ENCODE measurements around the gene KIF27. TPM values are rescaled to one million over a fixed set of nuclear protein-coding genes. Genes with fewer than 3 reads are reported as not detected.

Gene KIF27
- total and polyA plus RNA-seq, 2 of the 4 experiments (the other 2 are of a cell fraction), result 0.60 to 1.6 TPM

- H3K9me3 ChIP-seq (ENCODE audit: control insufficient read depth, insufficient read depth, low read length), result no peaks in the 10 kb centered on the region
- no peak overlapping the region for H3K14ac ChIP-seq (replicated peaks; ENCODE audit: low read depth, low read length)
- dilution Hi-C loops (cut with HindIII; ENCODE audit: low sequenced_read_pairs, unreplicated experiment) (no loop called here), intact Hi-C loops (cut with micrococcal nuclease) (loop anchor here (10.0 kb wide), 1 partner anchor 1684 kb away; no protein-coding TSS in a partner anchor), in situ Hi-C loops (cut with MboI; ENCODE audit: low sequenced_read_pairs) (no loop called here)
- H2BK20ac ChIP-seq (ENCODE audit: low read depth, low read length), result no peak overlapping the region
- peaks cover 4% of the 10 kb centered on the region for H3K4me1 ChIP-seq (ENCODE audit: control insufficient read depth, insufficient read depth, low read length)
- no peak overlapping the region for H2AK9ac ChIP-seq (replicated peaks; ENCODE audit: low read depth, low read length, poor library complexity)
- no peaks in the 10 kb centered on the region for H4K20me1 ChIP-seq (ENCODE audit: insufficient read depth, low read length)
- no peak overlapping the region for H4K5ac ChIP-seq (ENCODE audit: low read depth, low read length)
- POLR2A ChIA-PET (ENCODE audit: unreplicated experiment), result no interaction called here
- no peak overlapping the region for H2BK5ac ChIP-seq (ENCODE audit: low read depth, low read length, poor library complexity, severe bottlenecking)
- peaks cover 2% of the 10 kb centered on the region; the same call in 1 of the 2 replicates for H3K9me1 ChIP-seq (ENCODE audit: insufficient read depth, low read length)
- H2AK5ac ChIP-seq (ENCODE audit: low read depth, low read length), result no peak overlapping the region
- no TSS peak for BruUV-seq (replicated peaks)
- H3K18ac ChIP-seq (ENCODE audit: low read depth, low read length), result no peak overlapping the region
- H2BK120ac ChIP-seq (ENCODE audit: low read depth, low read length), result no peak overlapping the region
- no peaks in the 10 kb centered on the region for H3K27me3 ChIP-seq (ENCODE audit: control insufficient read depth, insufficient read depth, low read length)
- no peak overlapping the region for H3K27ac ChIP-seq (ENCODE audit: insufficient read depth, low read length)
- no peak for ATAC-seq (ENCODE audit: low read depth)
- H2BK15ac ChIP-seq (ENCODE audit: low read depth, low read length), result no peak overlapping the region
- 100% methylated on average over 1 of the region's 5 CpGs; no CpG with 5 or more reads in 1 of the 2 experiments for WGBS, 2 experiments (ENCODE audit: extremely low coverage in 2 of 2, insufficient read length in 1 of 2)
- no peak overlapping the region for H3K4me2 ChIP-seq (ENCODE audit: low read depth, low read length)
- CTCF ChIA-PET, result interaction anchor here (0.8 kb wide), 1 partner anchor 91 kb away, joined by 3 read pairs; no protein-coding TSS in a partner anchor
- H4K8ac ChIP-seq (ENCODE audit: low read depth in 2 of 2, low read length in 2 of 2), result no peak overlapping the region
- no peak for DNase-seq
- no peaks in the 10 kb centered on the region for H3K79me1 ChIP-seq (ENCODE audit: low read depth in 1 of 2, low read length in 2 of 2)
- TF ChIP-seq ELK1 (IDR thresholded peaks at IDR 0.05; ENCODE audit: borderline replicate concordance, low read depth, low read length), result no peak
- TF ChIP-seq, protein P1, sequence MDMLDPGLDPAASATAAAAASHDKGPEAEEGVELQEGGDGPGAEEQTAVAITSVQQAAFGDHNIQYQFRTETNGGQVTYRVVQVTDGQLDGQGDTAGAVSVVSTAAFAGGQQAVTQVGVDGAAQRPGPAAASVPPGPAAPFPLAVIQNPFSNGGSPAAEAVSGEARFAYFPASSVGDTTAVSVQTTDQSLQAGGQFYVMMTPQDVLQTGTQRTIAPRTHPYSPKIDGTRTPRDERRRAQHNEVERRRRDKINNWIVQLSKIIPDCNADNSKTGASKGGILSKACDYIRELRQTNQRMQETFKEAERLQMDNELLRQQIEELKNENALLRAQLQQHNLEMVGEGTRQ (IDR thresholded peaks at IDR 0.05; ENCODE audit: low read depth, low read length), result no peak
- TF ChIP-seq BHLHE40 (IDR thresholded peaks at IDR 0.05; ENCODE audit: low read depth, low read length), result no peak
- TF ChIP-seq NFE2L2 (IDR thresholded peaks at IDR 0.05; ENCODE audit: low read depth, low read length), result no peak
- no peak for TF ChIP-seq RCOR1 (IDR thresholded peaks at IDR 0.05; ENCODE audit: insufficient replicate concordance, low read length)
- no peak for TF ChIP-seq CEBPB (IDR thresholded peaks at IDR 0.05; ENCODE audit: low read depth, low read length)
- no peak for TF ChIP-seq CHD1 (IDR thresholded peaks at IDR 0.05; ENCODE audit: low read depth, low read length)
- TF ChIP-seq, protein P2, sequence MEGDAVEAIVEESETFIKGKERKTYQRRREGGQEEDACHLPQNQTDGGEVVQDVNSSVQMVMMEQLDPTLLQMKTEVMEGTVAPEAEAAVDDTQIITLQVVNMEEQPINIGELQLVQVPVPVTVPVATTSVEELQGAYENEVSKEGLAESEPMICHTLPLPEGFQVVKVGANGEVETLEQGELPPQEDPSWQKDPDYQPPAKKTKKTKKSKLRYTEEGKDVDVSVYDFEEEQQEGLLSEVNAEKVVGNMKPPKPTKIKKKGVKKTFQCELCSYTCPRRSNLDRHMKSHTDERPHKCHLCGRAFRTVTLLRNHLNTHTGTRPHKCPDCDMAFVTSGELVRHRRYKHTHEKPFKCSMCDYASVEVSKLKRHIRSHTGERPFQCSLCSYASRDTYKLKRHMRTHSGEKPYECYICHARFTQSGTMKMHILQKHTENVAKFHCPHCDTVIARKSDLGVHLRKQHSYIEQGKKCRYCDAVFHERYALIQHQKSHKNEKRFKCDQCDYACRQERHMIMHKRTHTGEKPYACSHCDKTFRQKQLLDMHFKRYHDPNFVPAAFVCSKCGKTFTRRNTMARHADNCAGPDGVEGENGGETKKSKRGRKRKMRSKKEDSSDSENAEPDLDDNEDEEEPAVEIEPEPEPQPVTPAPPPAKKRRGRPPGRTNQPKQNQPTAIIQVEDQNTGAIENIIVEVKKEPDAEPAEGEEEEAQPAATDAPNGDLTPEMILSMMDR (conservative IDR thresholded peaks at IDR 0.05; ENCODE audit: low read depth, low read length), result no peak
- no peak for TF ChIP-seq MXI1 (IDR thresholded peaks at IDR 0.05; ENCODE audit: borderline replicate concordance, low read depth, low read length)
- TF ChIP-seq RFX5 (IDR thresholded peaks at IDR 0.05; ENCODE audit: low read depth, low read length), result no peak
- no peak for TF ChIP-seq SMC3 (IDR thresholded peaks at IDR 0.05; ENCODE audit: low read depth, low read length)
- TF ChIP-seq FOS (IDR thresholded peaks at IDR 0.05; ENCODE audit: low read depth, low read length), result no peak
- TF ChIP-seq POLR2A (IDR thresholded peaks at IDR 0.05; ENCODE audit: low read depth, low read length), result no peak
- no peak overlapping the region for H2AFZ ChIP-seq (replicated peaks; ENCODE audit: low read length, poor library complexity)
- no peak overlapping the region for H3K23ac ChIP-seq (ENCODE audit: low read depth, low read length)
- no peak overlapping the region for H4K91ac ChIP-seq (ENCODE audit: insufficient read depth, low read depth, low read length)
- H3K9ac ChIP-seq (ENCODE audit: low read depth, low read length), result no peak overlapping the region
- no peak overlapping the region for H3K4ac ChIP-seq (ENCODE audit: low read depth, low read length)
- no peaks in the 10 kb centered on the region for H3K36me3 ChIP-seq (ENCODE audit: control insufficient read depth, insufficient read depth, low read length)
- H3K56ac ChIP-seq (ENCODE audit: extremely low read depth, insufficient read depth, low read length), result no peak overlapping the region
- no peak overlapping the region for H3K4me3 ChIP-seq (ENCODE audit: insufficient read depth, low read depth, low read length)
These were observed 9.6 kb upstream of the KIF27 start for GRCh38 chr9:83930881-83931280.
